Measurements from ENCODE around the gene CCL24. TPM values are rescaled to one million over a fixed set of nuclear protein-coding genes. Genes with fewer than 3 reads are reported as not detected.
A peak's percentile ranks its signal among the peaks of the same experiment; 100 is the strongest.
"Not testable (repeated sequence)": the region's sequence is repeated elsewhere in the genome, so short reads cannot be mapped to it uniquely, and the experiment has no call there.

CCL24 gene
- total RNA-seq, 1 experiment from 2014 or later: not detected

DNA sequence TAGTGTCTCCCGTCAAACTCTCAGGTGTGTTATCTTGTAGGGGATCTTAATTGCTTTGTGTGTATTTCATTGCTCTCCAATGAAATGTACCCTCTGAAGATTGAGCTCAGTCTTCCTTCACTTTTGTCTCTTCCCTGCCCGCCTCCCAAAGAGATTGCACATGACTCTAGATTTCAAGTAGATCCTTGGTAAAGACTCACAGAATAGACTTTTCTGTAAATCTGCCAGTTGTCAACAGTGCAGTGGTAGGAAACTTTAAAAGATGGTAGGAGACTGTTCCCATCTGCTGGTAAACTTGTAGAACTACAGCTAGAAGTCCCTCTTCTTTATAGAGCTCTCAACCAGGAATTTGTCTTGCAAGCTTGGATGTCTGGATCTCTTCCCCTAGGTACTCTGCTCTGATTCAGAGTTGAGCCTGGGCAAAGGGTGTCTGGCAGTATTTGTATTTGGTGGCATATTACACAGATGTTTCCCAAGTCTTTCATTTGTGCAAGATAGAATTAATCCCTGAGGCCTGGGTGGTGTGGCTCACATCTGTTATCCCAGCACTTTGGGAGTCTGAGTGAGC lies 51.2 kb downstream of the CCL24 start:
- H3K36me3 ChIP-seq (ENCODE audit: control insufficient read depth, insufficient read depth, low read length): no peaks in the 10 kb centered on the region
- no peaks in the 10 kb centered on the region for H3K9me3 ChIP-seq (ENCODE audit: control insufficient read depth, insufficient read depth, low read depth, low read length)
- intact Hi-C loops (cut with micrococcal nuclease; ENCODE audit: unreplicated experiment): loop anchor here (10.0 kb wide), 1 partner anchor 118 kb away; no protein-coding TSS in a partner anchor
- H3K27me3 ChIP-seq (ENCODE audit: control insufficient read depth, insufficient read depth, low read length): no peaks in the 10 kb centered on the region
- DNase-seq (ENCODE audit: low read depth, low spot score) (peak; percentile 62), ATAC-seq (peak; percentile 97)
- ChIA-PET POLR2A (no interaction called here), CTCF (interaction anchor here (0.5 to 1.0 kb wide), 6 partner anchors 9 to 258 kb away, joined by 3 to 6 read pairs (median 3); partner anchors contain the start of gene CCL26)
- no peak overlapping the region for H3K4me3 ChIP-seq (ENCODE audit: low read depth in 2 of 2, low read length in 2 of 2)
- TF ChIP-seq SIN3A (IDR thresholded peaks at IDR 0.05; ENCODE audit: borderline replicate concordance, insufficient read depth, low read depth, low read length) (no peak), POLR2AphosphoS5 (IDR thresholded peaks at IDR 0.05; ENCODE audit: low read depth, low read length) (no peak)
- TF ChIP-seq, protein P1, sequence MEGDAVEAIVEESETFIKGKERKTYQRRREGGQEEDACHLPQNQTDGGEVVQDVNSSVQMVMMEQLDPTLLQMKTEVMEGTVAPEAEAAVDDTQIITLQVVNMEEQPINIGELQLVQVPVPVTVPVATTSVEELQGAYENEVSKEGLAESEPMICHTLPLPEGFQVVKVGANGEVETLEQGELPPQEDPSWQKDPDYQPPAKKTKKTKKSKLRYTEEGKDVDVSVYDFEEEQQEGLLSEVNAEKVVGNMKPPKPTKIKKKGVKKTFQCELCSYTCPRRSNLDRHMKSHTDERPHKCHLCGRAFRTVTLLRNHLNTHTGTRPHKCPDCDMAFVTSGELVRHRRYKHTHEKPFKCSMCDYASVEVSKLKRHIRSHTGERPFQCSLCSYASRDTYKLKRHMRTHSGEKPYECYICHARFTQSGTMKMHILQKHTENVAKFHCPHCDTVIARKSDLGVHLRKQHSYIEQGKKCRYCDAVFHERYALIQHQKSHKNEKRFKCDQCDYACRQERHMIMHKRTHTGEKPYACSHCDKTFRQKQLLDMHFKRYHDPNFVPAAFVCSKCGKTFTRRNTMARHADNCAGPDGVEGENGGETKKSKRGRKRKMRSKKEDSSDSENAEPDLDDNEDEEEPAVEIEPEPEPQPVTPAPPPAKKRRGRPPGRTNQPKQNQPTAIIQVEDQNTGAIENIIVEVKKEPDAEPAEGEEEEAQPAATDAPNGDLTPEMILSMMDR (IDR thresholded peaks at IDR 0.05): peak; percentile 83
- BruUV-seq (replicated peaks): no TSS peak
- H3K4me1 ChIP-seq (ENCODE audit: control insufficient read depth, insufficient read depth, low read length): no peaks in the 10 kb centered on the region
- no peak overlapping the region for H3K27ac ChIP-seq (ENCODE audit: low read length)
- in situ Hi-C loops (cut with HindIII; ENCODE audit: low pct_unique_long_range_greater_than_20kb, low sequenced_read_pairs): no loop called here

DNA sequence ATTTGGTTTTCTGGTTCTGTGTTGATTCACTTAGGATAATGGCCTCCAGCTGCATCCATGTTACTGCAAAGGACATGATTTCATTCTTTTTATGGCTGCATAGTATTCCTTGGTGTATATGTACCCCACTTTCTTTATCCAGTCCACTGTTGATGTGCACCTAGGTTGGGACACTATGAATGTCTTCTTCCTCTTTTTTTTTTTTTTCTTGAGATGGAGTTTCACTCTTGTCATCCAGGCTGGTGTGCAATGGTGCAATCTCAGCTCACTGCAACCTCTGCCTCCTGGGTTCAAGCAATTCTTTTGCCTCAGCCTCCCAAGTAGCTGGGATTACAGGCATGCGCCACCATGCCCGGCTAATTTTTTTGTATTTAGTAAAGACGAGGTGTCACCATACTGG lies 51.8 kb downstream of the CCL24 start:
- H3K4me3 ChIP-seq (ENCODE audit: low read depth in 2 of 2, low read length in 2 of 2); H3K27me3 ChIP-seq (ENCODE audit: control insufficient read depth, insufficient read depth, low read length); ATAC-seq; H3K4me1 ChIP-seq (ENCODE audit: control insufficient read depth, insufficient read depth, low read length); H3K9me3 ChIP-seq (ENCODE audit: control insufficient read depth, insufficient read depth, low read depth, low read length); H3K36me3 ChIP-seq (ENCODE audit: control insufficient read depth, insufficient read depth, low read length); H3K27ac ChIP-seq (ENCODE audit: low read length); DNase-seq (ENCODE audit: low read depth, low spot score); in situ Hi-C loops (cut with HindIII; ENCODE audit: low pct_unique_long_range_greater_than_20kb, low sequenced_read_pairs); BruUV-seq (replicated peaks): not testable (repeated sequence)
- intact Hi-C loops (cut with micrococcal nuclease; ENCODE audit: unreplicated experiment): loop anchor here (10.0 kb wide), 1 partner anchor 117 kb away; no protein-coding TSS in a partner anchor
- POLR2A ChIA-PET: interaction anchor here (0.7 kb wide), 1 partner anchor 50 kb away, joined by 5 read pairs; no protein-coding TSS in a partner anchor
- CTCF ChIA-PET: interaction anchor here (1.0 kb wide), 1 partner anchor 10 kb away, joined by 3 read pairs; the partner anchor contains the start of gene CCL26

Other genes with a start within 250 kb of the CCL24 start
- 43.3 TPM for gene HIP1, start 74.9 kb downstream of the CCL24 start, total RNA-seq (2021; ENCODE audit: unreplicated experiment)
- gene CCL26, start 41.6 kb downstream of the CCL24 start, total RNA-seq (2021; ENCODE audit: unreplicated experiment): not detected
- gene RHBDD2, start 65.2 kb upstream of the CCL24 start, total RNA-seq (2021; ENCODE audit: unreplicated experiment): 79.3 TPM
- 168 TPM for gene POR, start 101.3 kb upstream of the CCL24 start, total RNA-seq (2021; ENCODE audit: unreplicated experiment)
- gene TMEM120A, start 180.8 kb upstream of the CCL24 start, total RNA-seq (2021; ENCODE audit: unreplicated experiment): 71.0 TPM
- 57.6 TPM for gene STYXL1, start 234.2 kb upstream of the CCL24 start, total RNA-seq (2021; ENCODE audit: unreplicated experiment)
- gene MDH2, start 234.3 kb upstream of the CCL24 start, total RNA-seq (2021; ENCODE audit: unreplicated experiment): 365 TPM